OCI-LY3 (cell line): ENCODE results near the gene ST3GAL6.

ENCODE experiments used
- CTCF ChIP-seq: fragments of 200-600, 300-600 bp; sonication (generic); IDR thresholded peaks from 2 replicates; pipeline ENCODE4 v1.5.1; 2014; ENCODE audit warnings: antibody characterized with exemption, low read length, low read depth
- EZH2phosphoT487 ChIP-seq: fragments of 200-600 bp; shearing (Covaris generic); IDR thresholded peaks from 2 replicates; pipeline ENCODE4 v1.6.1; 2018; ENCODE audit warnings: antibody characterized with exemption, mixed run types, low read depth

GRCh38 chr3:98809557-98809956 is 46.4 kb downstream of the ST3GAL6 start:
- TF ChIP-seq CTCF (no peak), EZH2phosphoT487 (no peak)
